ENCODE data around the gene COQ10A. TPM values are rescaled to one million over a fixed set of nuclear protein-coding genes. Genes with fewer than 3 reads are reported as not detected.
A peak's percentile ranks its signal among the peaks of the same experiment; 100 is the strongest.

The COQ10A gene
- polyA plus RNA-seq, 2 donors = 5.5 to 7.0 TPM

GRCh38 chr12:56224954-56225353 is 41.8 kb upstream of the COQ10A start:
- WGBS, 2 donors = 64 to 65% methylated on average over 11 of the region's 11 CpGs
- peak overlapping the region; percentile 59 to 71 for H3K4me3 ChIP-seq (ENCODE audit: low read depth in 1 of 2, low read length in 2 of 2)
- peak overlapping the region in 1 of 2 donors; percentile 66 for H3K27ac ChIP-seq (ENCODE audit: low read depth in 2 of 2, low read length in 1 of 2)

GRCh38 chr12:56229082-56229481 is 37.7 kb upstream of the COQ10A start:
- H3K36me3 ChIP-seq (ENCODE audit: control insufficient read depth in 2 of 2, insufficient read depth in 2 of 2, low read length in 1 of 2) = peaks cover 0 to 5% of the 10 kb centered on the region in 2 donors
- no peaks in the 10 kb centered on the region for H3K27me3 ChIP-seq (ENCODE audit: control insufficient read depth in 1 of 2, insufficient read depth in 2 of 2, low read length in 2 of 2)
- no peak overlapping the region for H3K27ac ChIP-seq (ENCODE audit: low read depth in 2 of 2, low read length in 1 of 2)
- 88% methylated on average over 7 of the region's 7 CpGs for WGBS, 2 donors
- H3K4me1 ChIP-seq (ENCODE audit: control insufficient read depth in 2 of 2, insufficient read depth in 2 of 2, low read length in 1 of 2) = peaks cover 0 to 3% of the 10 kb centered on the region in 2 donors
- no peaks in the 10 kb centered on the region for H3K9me3 ChIP-seq (ENCODE audit: control insufficient read depth in 2 of 2, insufficient read depth in 1 of 2, low read depth in 1 of 2, low read length in 1 of 2)
- no peak overlapping the region for H3K4me3 ChIP-seq (ENCODE audit: low read depth in 1 of 2, low read length in 2 of 2)

More at GRCh38 chr12:56224954-56225353, 41.8 kb upstream of the COQ10A start:
- Histone ChIP-seq H3K27me3 (ENCODE audit: control insufficient read depth in 1 of 2, insufficient read depth in 2 of 2, low read length in 2 of 2) (no peaks in the 10 kb centered on the region), H3K9me3 (ENCODE audit: control insufficient read depth in 2 of 2, insufficient read depth in 1 of 2, low read depth in 1 of 2, low read length in 1 of 2) (no peaks in the 10 kb centered on the region), H3K4me1 (ENCODE audit: control insufficient read depth in 2 of 2, insufficient read depth in 2 of 2, low read length in 1 of 2) (peaks cover 0 to 3% of the 10 kb centered on the region in 2 donors), H3K36me3 (ENCODE audit: control insufficient read depth in 2 of 2, insufficient read depth in 2 of 2, low read length in 1 of 2) (peaks cover 0 to 5% of the 10 kb centered on the region in 2 donors)

GRCh38 chr12:56229916-56230431 is 36.8 kb upstream of the COQ10A start, which contains the start of gene SLC39A5:
Gene SLC39A5 (plus strand): TSS chr12:56230051. CDS start chr12:56231275, 1,224 bp downstream.
- H3K27me3 ChIP-seq (ENCODE audit: control insufficient read depth in 1 of 2, insufficient read depth in 2 of 2, low read length in 2 of 2) = no peaks in the 10 kb centered on the region
- WGBS, 2 donors = 59 to 77% methylated on average over 4 of the region's 4 CpGs
- H3K36me3 ChIP-seq (ENCODE audit: control insufficient read depth in 2 of 2, insufficient read depth in 2 of 2, low read length in 1 of 2) = peaks cover 0 to 5% of the 10 kb centered on the region in 2 donors
- H3K9me3 ChIP-seq (ENCODE audit: control insufficient read depth in 2 of 2, insufficient read depth in 1 of 2, low read depth in 1 of 2, low read length in 1 of 2) = no peaks in the 10 kb centered on the region
- H3K27ac ChIP-seq (ENCODE audit: low read depth in 2 of 2, low read length in 1 of 2) = no peak within 1 kb of the TSS
- no peak within 1 kb of the TSS for H3K4me3 ChIP-seq (ENCODE audit: low read depth in 1 of 2, low read length in 2 of 2)
- no peaks in the 10 kb centered on the region for H3K4me1 ChIP-seq (ENCODE audit: control insufficient read depth in 2 of 2, insufficient read depth in 2 of 2, low read length in 1 of 2)

DNA sequence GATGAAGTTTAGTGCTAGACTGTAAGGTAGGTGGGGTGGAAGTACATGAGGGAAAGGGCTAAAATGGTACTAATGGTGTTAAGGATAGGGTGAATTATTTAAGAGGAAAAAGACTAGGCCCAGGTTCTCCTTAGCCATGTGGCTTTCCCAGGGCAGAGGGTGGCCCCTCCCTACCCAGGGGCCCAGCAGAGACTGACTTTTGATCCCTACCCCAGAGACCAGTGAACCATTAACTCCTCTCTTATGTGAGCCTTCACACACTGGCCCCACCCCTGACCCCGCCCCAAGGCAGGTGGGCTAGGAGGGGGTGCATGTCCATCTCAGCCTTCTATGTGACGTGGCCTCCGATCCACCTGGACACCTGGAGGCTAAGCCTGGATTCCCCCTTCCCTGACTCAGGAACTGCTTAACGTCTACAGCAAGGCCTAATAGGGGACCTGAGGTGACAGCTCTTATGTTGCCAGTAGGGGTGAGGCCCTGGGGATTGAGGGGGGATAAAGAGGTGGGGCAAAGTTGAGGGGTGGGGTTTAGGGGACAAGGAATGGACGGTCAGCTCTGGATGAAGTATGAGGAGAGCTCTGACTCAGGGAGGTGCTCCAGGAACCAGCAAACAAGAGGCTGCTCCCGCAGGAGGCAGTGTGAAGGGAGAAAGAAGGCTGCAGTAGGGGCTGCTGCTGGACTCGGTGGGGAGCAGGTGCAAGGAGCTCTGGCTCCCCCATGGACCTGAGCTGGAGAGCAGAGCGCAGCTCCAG is 36.1 kb upstream of the COQ10A start:
- Histone ChIP-seq H3K36me3 (ENCODE audit: control insufficient read depth in 2 of 2, insufficient read depth in 2 of 2, low read length in 1 of 2) (peaks cover 0 to 5% of the 10 kb centered on the region in 2 donors), H3K4me1 (ENCODE audit: control insufficient read depth in 2 of 2, insufficient read depth in 2 of 2, low read length in 1 of 2) (no peaks in the 10 kb centered on the region), H3K9me3 (ENCODE audit: control insufficient read depth in 2 of 2, insufficient read depth in 1 of 2, low read depth in 1 of 2, low read length in 1 of 2) (no peaks in the 10 kb centered on the region), H3K4me3 (ENCODE audit: low read depth in 1 of 2, low read length in 2 of 2) (no peak overlapping the region), H3K27me3 (ENCODE audit: control insufficient read depth in 1 of 2, insufficient read depth in 2 of 2, low read length in 2 of 2) (no peaks in the 10 kb centered on the region), H3K27ac (ENCODE audit: low read depth in 2 of 2, low read length in 1 of 2) (no peak overlapping the region)
- WGBS, 2 donors = 49 to 73% methylated on average over 8 of the region's 8 CpGs

GRCh38 chr12:56231184-56231582 is 35.6 kb upstream of the COQ10A start:
- H3K4me3 ChIP-seq (ENCODE audit: low read depth in 1 of 2, low read length in 2 of 2) = no peak overlapping the region

GRCh38 chr12:56234746-56235436 is 31.9 kb upstream of the COQ10A start:
- Histone ChIP-seq H3K36me3 (ENCODE audit: control insufficient read depth in 2 of 2, insufficient read depth in 2 of 2, low read length in 1 of 2) (peaks cover 7 to 10% of the 10 kb centered on the region in 2 donors), H3K27ac (ENCODE audit: low read depth in 2 of 2, low read length in 1 of 2) (no peak overlapping the region)
- WGBS, 2 donors = 67 to 77% methylated on average over 16 of the region's 16 CpGs

More at GRCh38 chr12:56231184-56231582, 35.6 kb upstream of the COQ10A start:
- Histone ChIP-seq H3K27ac (ENCODE audit: low read depth in 2 of 2, low read length in 1 of 2) (no peak overlapping the region), H3K9me3 (ENCODE audit: control insufficient read depth in 2 of 2, insufficient read depth in 1 of 2, low read depth in 1 of 2, low read length in 1 of 2) (no peaks in the 10 kb centered on the region), H3K27me3 (ENCODE audit: control insufficient read depth in 1 of 2, insufficient read depth in 2 of 2, low read length in 2 of 2) (no peaks in the 10 kb centered on the region), H3K4me1 (ENCODE audit: control insufficient read depth in 2 of 2, insufficient read depth in 2 of 2, low read length in 1 of 2) (no peaks in the 10 kb centered on the region), H3K36me3 (ENCODE audit: control insufficient read depth in 2 of 2, insufficient read depth in 2 of 2, low read length in 1 of 2) (peaks cover 0 to 4% of the 10 kb centered on the region in 2 donors)
- whole genome bisulfite sequencing, 2 donors = 80 to 87% methylated on average over 11 of the region's 11 CpGs

DNA sequence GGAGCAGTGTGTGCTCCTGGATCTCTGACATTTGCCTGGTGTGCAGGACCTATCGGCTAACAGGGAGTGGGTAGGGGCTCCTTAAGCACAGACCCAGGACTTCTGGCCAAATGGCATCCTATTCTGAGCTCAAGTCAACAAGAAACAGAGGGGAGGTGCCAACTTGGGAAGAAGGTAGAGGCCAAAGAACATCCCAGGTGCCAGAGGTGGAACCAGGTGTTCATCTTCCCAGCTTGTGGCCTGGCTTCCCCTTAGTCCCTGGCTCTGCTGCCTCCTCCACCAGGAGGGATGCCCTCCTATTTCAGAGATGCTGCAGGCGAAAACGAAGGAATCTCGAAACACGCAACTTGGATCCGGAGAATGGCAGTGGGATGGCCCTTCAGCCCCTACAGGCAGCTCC is 30.7 kb upstream of the COQ10A start:
- Histone ChIP-seq H3K27ac (ENCODE audit: low read depth in 2 of 2, low read length in 1 of 2) (no peak overlapping the region), H3K4me1 (ENCODE audit: control insufficient read depth in 2 of 2, insufficient read depth in 2 of 2, low read length in 1 of 2) (no peaks in the 10 kb centered on the region), H3K9me3 (ENCODE audit: control insufficient read depth in 2 of 2, insufficient read depth in 1 of 2, low read depth in 1 of 2, low read length in 1 of 2) (no peaks in the 10 kb centered on the region), H3K4me3 (ENCODE audit: low read depth in 1 of 2, low read length in 2 of 2) (no peak overlapping the region), H3K36me3 (ENCODE audit: control insufficient read depth in 2 of 2, insufficient read depth in 2 of 2, low read length in 1 of 2) (peaks cover 7 to 15% of the 10 kb centered on the region in 2 donors), H3K27me3 (ENCODE audit: control insufficient read depth in 1 of 2, insufficient read depth in 2 of 2, low read length in 2 of 2) (no peaks in the 10 kb centered on the region)
- WGBS, 2 donors = 89 to 94% methylated on average over 6 of the region's 6 CpGs

More at GRCh38 chr12:56234746-56235436, 31.9 kb upstream of the COQ10A start:
- Histone ChIP-seq H3K27me3 (ENCODE audit: control insufficient read depth in 1 of 2, insufficient read depth in 2 of 2, low read length in 2 of 2) (no peaks in the 10 kb centered on the region), H3K4me3 (ENCODE audit: low read depth in 1 of 2, low read length in 2 of 2) (no peak overlapping the region), H3K4me1 (ENCODE audit: control insufficient read depth in 2 of 2, insufficient read depth in 2 of 2, low read length in 1 of 2) (no peaks in the 10 kb centered on the region), H3K9me3 (ENCODE audit: control insufficient read depth in 2 of 2, insufficient read depth in 1 of 2, low read depth in 1 of 2, low read length in 1 of 2) (no peaks in the 10 kb centered on the region)

GRCh38 chr12:56236985-56237384 is 29.8 kb upstream of the COQ10A start:
- H3K4me3 ChIP-seq (ENCODE audit: low read depth in 1 of 2, low read length in 2 of 2) = no peak overlapping the region
- no peaks in the 10 kb centered on the region for H3K9me3 ChIP-seq (ENCODE audit: control insufficient read depth in 2 of 2, insufficient read depth in 1 of 2, low read depth in 1 of 2, low read length in 1 of 2)
- no peak overlapping the region for H3K27ac ChIP-seq (ENCODE audit: low read depth in 2 of 2, low read length in 1 of 2)
- 63 to 67% methylated on average over 5 of the region's 5 CpGs for WGBS, 2 donors
- peaks cover 12 to 21% of the 10 kb centered on the region in 2 donors for H3K36me3 ChIP-seq (ENCODE audit: control insufficient read depth in 2 of 2, insufficient read depth in 2 of 2, low read length in 1 of 2)
- H3K4me1 ChIP-seq (ENCODE audit: control insufficient read depth in 2 of 2, insufficient read depth in 2 of 2, low read length in 1 of 2) = no peaks in the 10 kb centered on the region
- no peaks in the 10 kb centered on the region for H3K27me3 ChIP-seq (ENCODE audit: control insufficient read depth in 1 of 2, insufficient read depth in 2 of 2, low read length in 2 of 2)

- H3K4me1 ChIP-seq (ENCODE audit: control insufficient read depth in 2 of 2, insufficient read depth in 2 of 2, low read length in 1 of 2) = no peaks in the 10 kb centered on the region
- no peaks in the 10 kb centered on the region for H3K9me3 ChIP-seq (ENCODE audit: control insufficient read depth in 2 of 2, insufficient read depth in 1 of 2, low read depth in 1 of 2, low read length in 1 of 2)
- no peak overlapping the region for H3K4me3 ChIP-seq (ENCODE audit: low read depth in 1 of 2, low read length in 2 of 2)
- H3K27me3 ChIP-seq (ENCODE audit: control insufficient read depth in 1 of 2, insufficient read depth in 2 of 2, low read length in 2 of 2) = no peaks in the 10 kb centered on the region
- 74 to 78% methylated on average over 11 of the region's 11 CpGs for WGBS, 2 donors
- H3K36me3 ChIP-seq (ENCODE audit: control insufficient read depth in 2 of 2, insufficient read depth in 2 of 2, low read length in 1 of 2) = peaks cover 15 to 21% of the 10 kb centered on the region in 2 donors
- H3K27ac ChIP-seq (ENCODE audit: low read depth in 2 of 2, low read length in 1 of 2) = no peak overlapping the region
These were observed 29.2 kb upstream of the COQ10A start for GRCh38 chr12:56237552-56237951.
